ENCODE results near the gene ANKRD45.
A peak's percentile ranks its signal among the peaks of the same experiment; 100 is the strongest.
"Not testable (repeated sequence)": the region's sequence is repeated elsewhere in the genome, so short reads cannot be mapped to it uniquely, and the experiment has no call there.

Gene ANKRD45

DNA sequence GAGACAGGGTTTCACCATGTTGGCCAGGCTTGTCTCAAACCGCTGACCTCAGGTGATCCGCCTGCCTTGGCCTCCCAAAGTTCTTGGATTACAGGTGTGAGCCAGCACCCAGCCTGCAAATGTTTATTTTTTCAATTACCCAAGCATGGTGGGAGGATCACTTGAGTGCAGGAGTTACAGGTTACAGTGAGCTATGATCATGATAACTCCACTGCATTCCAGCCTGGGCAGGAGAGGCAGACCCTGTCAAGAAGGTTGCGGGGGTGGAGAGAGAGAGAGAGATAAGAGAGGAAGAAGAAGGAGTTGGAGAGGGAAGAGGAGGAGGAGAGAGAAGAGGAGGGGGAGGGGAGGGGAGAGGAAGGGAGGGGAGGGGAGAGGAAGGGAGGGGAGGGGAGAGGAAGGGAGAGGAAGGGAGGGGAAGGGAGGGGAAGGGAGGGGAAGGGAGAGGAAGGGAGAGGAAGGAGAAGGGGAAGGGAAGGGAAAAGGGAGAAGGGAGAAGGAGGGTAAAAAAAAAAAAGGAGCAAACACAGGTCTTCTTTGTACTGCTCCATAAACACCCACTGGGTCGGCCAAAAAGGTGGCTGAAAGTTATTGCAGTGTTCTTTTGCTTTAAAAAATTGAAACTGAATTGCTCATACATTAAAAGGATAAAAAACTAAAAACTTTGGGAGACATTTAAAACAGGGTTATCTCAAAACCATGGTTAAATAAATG is 61.0 kb downstream of the ANKRD45 start:
- TF ChIP-seq, protein P1, sequence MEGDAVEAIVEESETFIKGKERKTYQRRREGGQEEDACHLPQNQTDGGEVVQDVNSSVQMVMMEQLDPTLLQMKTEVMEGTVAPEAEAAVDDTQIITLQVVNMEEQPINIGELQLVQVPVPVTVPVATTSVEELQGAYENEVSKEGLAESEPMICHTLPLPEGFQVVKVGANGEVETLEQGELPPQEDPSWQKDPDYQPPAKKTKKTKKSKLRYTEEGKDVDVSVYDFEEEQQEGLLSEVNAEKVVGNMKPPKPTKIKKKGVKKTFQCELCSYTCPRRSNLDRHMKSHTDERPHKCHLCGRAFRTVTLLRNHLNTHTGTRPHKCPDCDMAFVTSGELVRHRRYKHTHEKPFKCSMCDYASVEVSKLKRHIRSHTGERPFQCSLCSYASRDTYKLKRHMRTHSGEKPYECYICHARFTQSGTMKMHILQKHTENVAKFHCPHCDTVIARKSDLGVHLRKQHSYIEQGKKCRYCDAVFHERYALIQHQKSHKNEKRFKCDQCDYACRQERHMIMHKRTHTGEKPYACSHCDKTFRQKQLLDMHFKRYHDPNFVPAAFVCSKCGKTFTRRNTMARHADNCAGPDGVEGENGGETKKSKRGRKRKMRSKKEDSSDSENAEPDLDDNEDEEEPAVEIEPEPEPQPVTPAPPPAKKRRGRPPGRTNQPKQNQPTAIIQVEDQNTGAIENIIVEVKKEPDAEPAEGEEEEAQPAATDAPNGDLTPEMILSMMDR (conservative IDR thresholded peaks at IDR 0.05; ENCODE audit: low read length) = no peak
- DNase-seq (ENCODE audit: low read depth) = no peak
- H3K4me3 ChIP-seq (ENCODE audit: low read length) = no peak overlapping the region

- H3K4me3 ChIP-seq (ENCODE audit: low read length) = peak within 1 kb of the TSS; percentile 43
- TF ChIP-seq, protein P1 (conservative IDR thresholded peaks at IDR 0.05; ENCODE audit: low read length) = no peak
- DNase-seq (ENCODE audit: low read depth) = peak; percentile 24
These were observed 66.5 kb downstream of the ANKRD45 start, which contains the start of gene SLC9C2 for GRCh38 chr1:173603056-173603591. TSS of gene SLC9C2 (minus strand) at chr1:173603072. CDS start at chr1:173601776, 1,296 bp downstream.

GRCh38 chr1:173601588-173601987 is 68.1 kb downstream of the ANKRD45 start:
- no peak for DNase-seq (ENCODE audit: low read depth)
- H3K4me3 ChIP-seq (ENCODE audit: low read length) = no peak overlapping the region
- TF ChIP-seq, protein P1 (conservative IDR thresholded peaks at IDR 0.05; ENCODE audit: low read length) = no peak

GRCh38 chr1:173596097-173596825 is 73.4 kb downstream of the ANKRD45 start:
- no peak overlapping the region for H3K4me3 ChIP-seq (ENCODE audit: low read length)
- no peak for DNase-seq (ENCODE audit: low read depth)
- TF ChIP-seq, protein P1 (conservative IDR thresholded peaks at IDR 0.05; ENCODE audit: low read length) = no peak

DNA sequence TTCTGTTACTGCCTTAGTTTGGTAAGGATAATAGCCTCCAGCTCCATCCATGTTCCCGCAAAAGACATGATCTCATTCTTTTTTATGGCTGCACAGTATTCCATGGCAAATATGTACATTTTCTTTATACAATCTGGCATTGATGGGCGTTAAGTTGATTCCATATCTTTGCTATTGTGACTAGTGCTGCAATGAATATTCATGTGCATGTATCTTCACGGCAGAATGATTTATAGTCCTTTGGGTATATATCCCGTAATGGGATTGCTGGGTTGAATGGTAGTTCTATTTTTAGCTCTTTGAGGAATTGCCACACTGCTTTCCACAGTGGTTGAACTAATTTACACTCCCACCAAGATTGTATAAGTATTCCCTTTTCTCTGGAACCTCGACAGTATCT is 78.5 kb downstream of the ANKRD45 start:
- not testable (repeated sequence) for H3K4me3 ChIP-seq (ENCODE audit: low read length); DNase-seq (ENCODE audit: low read depth)

DNA sequence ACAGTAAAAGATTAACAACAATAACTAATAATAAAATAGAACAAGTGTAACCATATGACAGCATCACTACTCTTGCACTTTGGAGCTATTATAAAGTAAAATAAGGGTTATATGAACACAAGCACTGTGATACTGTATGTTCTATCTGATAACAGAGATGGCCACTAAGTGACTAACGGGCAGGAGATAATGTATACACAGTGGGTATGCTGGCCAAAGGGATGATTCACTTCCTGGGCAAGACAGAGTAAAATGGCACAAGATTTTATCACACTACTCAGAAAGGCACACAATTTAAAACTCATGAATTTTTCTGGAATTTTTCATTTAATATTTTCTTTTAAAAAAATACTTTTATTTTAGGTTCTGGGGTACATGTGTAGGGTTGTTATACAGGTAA is 79.1 kb downstream of the ANKRD45 start:
- no peak overlapping the region for H3K4me3 ChIP-seq (ENCODE audit: low read length)
- TF ChIP-seq, protein P1 (conservative IDR thresholded peaks at IDR 0.05; ENCODE audit: low read length) = no peak
- DNase-seq (ENCODE audit: low read depth) = no peak

GRCh38 chr1:173581383-173582079 is 88.1 kb downstream of the ANKRD45 start:
- DNase-seq (ENCODE audit: low read depth) = no peak
- H3K4me3 ChIP-seq (ENCODE audit: low read length) = no peak overlapping the region
- TF ChIP-seq, protein P1 (conservative IDR thresholded peaks at IDR 0.05; ENCODE audit: low read length) = no peak
